AG09319 (cell line): ENCODE results near the gene C1orf87.

Source experiments
- DNase-seq: peaks from one replicate; pipeline ENCODE4 v3.0.0-alpha.2; 2010; ENCODE audit warnings: low read depth; ENCODE audit errors: extremely low read depth
- TF ChIP-seq, protein P1 (sequence below): IDR thresholded peaks from 2 replicates; pipeline ENCODE4 v1.5.1; 2011; ENCODE audit warnings: low read depth, mild to moderate bottlenecking, inconsistent platforms, low read length, moderate library complexity

C1orf87 gene

GRCh38 chr1:60031146-60031545 lies 42.4 kb downstream of the C1orf87 start:
- no peak for DNase-seq
- TF ChIP-seq, protein P1, sequence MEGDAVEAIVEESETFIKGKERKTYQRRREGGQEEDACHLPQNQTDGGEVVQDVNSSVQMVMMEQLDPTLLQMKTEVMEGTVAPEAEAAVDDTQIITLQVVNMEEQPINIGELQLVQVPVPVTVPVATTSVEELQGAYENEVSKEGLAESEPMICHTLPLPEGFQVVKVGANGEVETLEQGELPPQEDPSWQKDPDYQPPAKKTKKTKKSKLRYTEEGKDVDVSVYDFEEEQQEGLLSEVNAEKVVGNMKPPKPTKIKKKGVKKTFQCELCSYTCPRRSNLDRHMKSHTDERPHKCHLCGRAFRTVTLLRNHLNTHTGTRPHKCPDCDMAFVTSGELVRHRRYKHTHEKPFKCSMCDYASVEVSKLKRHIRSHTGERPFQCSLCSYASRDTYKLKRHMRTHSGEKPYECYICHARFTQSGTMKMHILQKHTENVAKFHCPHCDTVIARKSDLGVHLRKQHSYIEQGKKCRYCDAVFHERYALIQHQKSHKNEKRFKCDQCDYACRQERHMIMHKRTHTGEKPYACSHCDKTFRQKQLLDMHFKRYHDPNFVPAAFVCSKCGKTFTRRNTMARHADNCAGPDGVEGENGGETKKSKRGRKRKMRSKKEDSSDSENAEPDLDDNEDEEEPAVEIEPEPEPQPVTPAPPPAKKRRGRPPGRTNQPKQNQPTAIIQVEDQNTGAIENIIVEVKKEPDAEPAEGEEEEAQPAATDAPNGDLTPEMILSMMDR, result no peak

DNA sequence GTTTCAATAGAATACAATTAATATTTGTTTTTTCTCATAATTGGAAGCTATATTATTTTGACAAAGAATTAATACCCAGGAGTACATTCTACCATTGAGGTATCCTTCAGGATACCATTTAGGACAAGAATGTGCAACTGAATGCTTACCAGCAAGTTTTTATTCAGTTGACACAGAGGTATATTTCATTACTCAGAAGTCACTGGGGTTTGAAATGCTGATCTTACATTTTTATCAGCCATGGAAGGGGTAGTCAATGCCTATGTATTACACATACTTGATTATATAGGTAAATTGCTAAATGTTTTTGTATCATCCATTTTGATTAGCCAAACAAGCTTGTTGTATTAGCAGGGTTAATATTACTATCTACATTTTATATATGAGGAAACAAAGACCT lies 48.0 kb downstream of the C1orf87 start:
- no peak for DNase-seq
- TF ChIP-seq, protein P1, result no peak

DNA sequence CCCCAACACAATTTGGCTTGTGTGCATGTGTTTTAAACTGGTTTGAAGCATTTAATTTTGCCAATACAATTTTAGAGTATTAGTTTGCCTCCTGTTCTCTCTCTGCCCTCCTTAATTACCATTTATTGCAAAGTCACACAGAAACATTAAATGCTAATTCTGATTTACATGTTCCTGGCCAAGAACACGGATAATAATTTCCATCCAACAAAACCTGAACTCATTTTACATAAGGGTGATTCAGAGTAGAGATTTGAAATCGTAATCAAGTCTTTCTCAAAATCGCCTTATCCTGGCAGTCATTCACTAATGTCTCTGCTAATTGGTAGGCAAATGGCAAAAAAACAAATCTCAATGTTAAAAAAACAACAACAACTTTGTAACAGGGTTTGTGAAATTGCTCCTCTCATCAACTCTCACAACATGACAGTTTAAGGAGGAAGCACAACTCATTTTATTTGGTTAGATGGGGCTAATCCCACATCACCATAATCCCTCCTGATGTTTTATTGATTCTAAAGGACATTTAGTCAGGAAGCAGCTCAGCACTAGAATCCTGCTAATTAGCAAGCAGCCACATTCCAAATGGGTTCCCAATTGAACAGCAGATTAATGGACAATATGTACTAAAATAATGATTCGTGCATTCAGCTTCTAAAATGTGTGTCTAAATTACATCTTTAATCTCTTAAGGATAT lies 55.9 kb downstream of the C1orf87 start:
- TF ChIP-seq, protein P1, result no peak
- no peak for DNase-seq

GRCh38 chr1:60010690-60011089 lies 62.9 kb downstream of the C1orf87 start:
- DNase-seq, result no peak
- TF ChIP-seq, protein P1, result no peak

GRCh38 chr1:60008500-60008899 lies 65.1 kb downstream of the C1orf87 start:
- TF ChIP-seq, protein P1, result no peak
- DNase-seq, result no peak

DNA sequence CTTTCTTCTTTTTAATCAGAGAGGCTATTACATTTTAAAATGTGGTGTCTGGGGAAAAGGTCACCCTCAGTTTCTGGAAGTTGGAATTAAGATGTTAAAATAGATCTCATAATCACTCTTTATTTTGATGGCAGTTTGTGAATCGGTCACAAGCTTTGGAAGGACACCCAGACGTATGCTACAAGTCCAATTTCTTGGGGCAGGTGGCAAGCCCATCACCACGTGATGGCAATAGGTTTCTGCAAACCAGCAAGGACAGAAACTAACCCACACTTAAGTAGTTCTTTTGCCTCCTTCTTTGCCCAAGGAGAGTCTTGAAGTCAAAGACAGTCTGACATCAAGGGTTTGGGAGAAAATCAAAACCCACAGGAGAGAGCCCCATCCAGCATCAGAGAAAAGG lies 72.9 kb downstream of the C1orf87 start:
- no peak for DNase-seq
- TF ChIP-seq, protein P1, result no peak

GRCh38 chr1:59999746-60000145 lies 73.8 kb downstream of the C1orf87 start:
- DNase-seq, result no peak
- TF ChIP-seq, protein P1, result no peak
